Subcutaneous adipose tissue (tissue), 4 donors: Measurements from ENCODE around the gene NISCH. TPM values are rescaled to one million over a fixed set of nuclear protein-coding genes. Genes with fewer than 3 reads are reported as not detected.

ENCODE experiments used
- total RNA-seq, 4 donors: library from RNA; depleted of rRNA; stranded (reverse); fragments of >200 nt; gene quantifications; one replicate each; pipeline ENCODE4 v1.1.0, GENCODE V29; 2016
- TF ChIP-seq, protein P1 (sequence below): fragments of 450-650 bp; IDR thresholded peaks from one replicate; pipeline ENCODE4 v1.5.1; 2016; ENCODE audit warnings: low read depth, mild to moderate bottlenecking, control low read depth, antibody characterized with exemption, moderate library complexity

NISCH gene
- total RNA-seq, 4 donors from 2014 or later = 52.7 to 105 (median 71.5) TPM

DNA sequence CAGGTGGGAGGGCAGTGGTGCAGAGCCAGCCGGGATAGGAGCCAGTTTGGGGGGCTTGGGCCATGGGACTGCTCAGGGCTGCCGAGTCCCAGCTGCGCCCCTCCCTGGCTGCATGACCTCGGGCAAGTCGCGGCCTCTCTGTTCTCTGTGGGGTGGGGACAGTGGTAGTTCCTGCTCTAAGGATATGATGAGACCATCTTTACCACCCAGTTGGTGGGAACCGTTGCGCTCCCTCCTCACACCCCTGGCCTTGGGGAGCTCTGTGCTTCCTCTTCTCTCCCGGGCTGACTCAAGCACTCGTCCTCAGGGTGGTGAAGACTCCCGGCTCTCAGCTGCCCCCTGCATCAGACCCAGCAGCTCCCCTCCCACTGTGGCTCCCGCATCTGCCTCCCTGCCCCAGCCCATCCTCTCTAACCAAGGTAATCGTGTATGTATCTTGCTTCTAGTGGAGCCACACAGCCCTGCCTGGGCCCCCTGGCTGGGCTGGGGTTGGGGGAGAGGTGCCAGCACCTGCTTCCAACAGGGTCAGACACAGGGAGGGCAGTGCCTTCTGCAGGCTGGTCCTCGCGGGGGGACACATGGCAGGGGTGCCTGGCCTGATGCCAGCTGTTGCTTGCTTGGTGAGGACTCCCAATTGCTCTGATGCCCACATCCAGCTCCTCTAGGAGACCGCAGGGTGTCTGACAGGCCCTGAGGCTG is 24.6 kb downstream of the NISCH start:
- TF ChIP-seq, protein P1, sequence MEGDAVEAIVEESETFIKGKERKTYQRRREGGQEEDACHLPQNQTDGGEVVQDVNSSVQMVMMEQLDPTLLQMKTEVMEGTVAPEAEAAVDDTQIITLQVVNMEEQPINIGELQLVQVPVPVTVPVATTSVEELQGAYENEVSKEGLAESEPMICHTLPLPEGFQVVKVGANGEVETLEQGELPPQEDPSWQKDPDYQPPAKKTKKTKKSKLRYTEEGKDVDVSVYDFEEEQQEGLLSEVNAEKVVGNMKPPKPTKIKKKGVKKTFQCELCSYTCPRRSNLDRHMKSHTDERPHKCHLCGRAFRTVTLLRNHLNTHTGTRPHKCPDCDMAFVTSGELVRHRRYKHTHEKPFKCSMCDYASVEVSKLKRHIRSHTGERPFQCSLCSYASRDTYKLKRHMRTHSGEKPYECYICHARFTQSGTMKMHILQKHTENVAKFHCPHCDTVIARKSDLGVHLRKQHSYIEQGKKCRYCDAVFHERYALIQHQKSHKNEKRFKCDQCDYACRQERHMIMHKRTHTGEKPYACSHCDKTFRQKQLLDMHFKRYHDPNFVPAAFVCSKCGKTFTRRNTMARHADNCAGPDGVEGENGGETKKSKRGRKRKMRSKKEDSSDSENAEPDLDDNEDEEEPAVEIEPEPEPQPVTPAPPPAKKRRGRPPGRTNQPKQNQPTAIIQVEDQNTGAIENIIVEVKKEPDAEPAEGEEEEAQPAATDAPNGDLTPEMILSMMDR = no peak

DNA sequence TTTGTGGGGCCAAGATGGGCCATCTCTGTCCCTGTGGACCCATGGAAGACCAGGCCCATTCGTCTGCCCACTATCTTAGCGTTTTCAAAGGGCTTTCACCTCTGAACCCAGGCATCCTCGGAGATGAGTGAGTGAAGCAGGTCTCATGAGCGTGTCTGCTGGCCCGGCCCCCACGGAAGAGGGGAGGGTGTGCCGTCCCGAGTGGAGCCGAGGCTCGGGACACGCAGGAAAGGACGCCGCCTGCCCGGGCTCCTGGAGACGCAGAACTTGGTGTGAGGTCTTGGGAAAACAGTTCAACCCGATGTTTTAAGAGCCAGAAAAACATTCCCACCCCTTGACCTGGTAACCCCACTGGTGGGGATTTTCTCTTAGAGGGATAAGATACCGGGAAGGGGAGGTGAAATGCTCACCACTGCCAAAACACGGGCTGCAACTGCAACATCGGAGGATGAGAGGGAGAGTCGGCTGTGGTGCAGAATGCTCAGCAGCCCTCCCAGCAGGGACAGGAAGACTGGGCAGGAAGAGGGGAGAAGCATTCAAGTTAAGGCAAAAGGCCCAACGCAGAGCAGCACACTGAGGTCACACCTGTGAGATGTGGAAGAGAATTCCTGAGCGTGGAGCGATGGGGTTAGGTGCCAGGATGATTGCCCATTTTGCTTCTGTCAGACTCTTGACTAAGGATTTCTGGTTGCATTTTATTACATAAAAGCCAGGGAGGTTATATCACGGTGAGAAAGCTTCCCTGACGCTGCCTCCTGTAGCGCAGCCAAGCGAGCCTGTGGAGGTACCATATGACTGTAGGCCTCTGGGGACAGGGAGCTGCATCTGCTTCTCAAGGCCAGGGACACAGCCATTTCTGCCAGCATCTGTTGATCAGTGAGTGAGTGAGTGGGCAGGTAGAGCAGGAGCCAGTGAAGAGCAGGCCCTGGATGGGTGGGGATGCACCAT is 25.6 kb downstream of the NISCH start:
- TF ChIP-seq, protein P1 = no peak

DNA sequence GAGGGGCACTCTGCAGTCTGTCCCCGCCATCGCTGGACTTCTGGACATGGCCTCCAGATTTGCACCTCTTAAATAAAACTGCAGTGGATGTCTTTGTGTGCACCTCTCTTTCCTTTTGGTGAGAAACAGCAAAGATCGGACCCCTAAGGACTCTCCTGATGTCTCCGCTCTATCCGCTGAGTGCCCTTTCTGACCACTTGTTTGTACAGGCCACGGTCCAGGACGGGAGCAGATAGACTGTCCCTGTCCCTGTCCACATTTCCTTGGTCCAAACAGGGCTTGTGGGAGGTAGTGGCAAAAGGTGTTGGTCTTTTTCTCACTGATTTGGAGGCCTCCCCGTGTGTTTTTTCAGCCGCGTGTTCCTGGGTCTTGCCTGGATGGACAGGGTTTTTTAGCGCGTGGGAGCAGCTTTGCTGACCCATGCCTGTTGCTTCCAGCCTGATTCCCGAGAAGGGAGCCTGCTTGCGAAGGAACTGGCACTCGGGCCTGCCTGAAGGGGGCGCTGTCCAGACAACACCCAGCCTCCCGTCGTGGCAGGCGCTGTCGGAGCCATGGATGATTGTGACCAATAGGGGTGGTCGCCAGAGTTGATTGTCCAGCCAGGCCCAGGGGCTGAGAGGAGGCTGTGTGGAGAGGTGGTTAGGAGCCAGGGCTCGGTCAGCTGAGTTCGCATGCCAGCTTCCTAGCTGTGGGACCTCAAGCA is 26.6 kb downstream of the NISCH start:
- TF ChIP-seq, protein P1 = no peak

DNA sequence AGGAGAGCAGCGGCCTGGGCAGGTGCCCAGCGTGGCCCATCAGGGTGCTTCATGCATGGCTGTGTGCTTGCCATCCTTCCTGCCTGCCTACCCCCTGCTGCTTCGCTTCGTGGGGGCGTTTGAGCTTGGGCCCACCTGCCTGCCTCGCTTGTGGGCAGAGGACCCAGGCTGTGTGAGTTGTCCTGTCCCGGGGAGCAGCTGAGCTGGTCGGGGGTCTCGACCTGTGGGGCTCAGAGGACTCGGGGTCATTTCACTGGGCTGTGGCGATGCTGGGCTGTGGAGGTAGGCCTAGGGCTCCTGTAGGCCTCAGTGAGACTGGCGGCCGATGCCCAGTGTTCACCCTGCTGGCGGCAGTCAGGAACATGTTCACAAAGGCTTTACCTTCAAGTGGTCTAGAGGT is 27.7 kb downstream of the NISCH start:
- TF ChIP-seq, protein P1 = no peak

DNA sequence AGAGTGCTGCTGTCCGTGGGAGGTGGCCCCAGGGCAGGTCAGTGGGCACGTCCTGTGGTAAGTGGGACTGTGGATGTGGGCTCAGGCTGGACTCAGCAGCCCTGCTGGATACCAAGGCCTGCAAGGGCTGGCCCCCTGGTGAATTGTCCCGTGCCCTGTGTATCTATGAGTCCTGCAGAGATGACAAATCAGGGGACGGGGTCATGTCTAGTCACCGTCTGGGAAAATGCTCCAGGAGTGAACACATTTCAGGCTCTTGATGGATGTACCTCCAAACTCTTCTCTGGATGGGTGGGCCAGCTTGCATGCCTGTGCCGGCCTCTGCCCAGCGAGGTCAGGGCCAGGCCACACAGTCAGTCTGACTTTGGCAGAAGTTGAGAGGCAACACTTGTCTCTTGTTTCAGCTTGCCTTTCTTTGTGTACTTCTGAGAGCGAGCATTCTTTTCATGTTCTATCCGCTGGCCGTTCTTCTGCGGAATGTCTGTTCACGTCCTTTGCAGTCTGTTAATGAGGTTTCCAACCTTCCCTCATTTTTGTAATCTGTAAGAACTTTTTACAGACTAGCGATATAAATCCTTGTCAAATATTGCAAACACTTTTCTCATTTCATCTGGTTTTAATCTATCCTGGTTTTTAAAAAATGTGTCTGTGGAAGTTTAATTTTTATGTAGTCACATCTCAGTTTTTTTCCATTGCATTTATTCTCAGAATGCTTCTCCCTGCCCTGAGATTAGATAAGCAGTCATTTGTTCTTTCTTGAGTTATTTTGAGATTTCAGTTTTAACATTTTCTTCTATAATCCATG is 28.4 kb downstream of the NISCH start:
- TF ChIP-seq, protein P1 = no peak

DNA sequence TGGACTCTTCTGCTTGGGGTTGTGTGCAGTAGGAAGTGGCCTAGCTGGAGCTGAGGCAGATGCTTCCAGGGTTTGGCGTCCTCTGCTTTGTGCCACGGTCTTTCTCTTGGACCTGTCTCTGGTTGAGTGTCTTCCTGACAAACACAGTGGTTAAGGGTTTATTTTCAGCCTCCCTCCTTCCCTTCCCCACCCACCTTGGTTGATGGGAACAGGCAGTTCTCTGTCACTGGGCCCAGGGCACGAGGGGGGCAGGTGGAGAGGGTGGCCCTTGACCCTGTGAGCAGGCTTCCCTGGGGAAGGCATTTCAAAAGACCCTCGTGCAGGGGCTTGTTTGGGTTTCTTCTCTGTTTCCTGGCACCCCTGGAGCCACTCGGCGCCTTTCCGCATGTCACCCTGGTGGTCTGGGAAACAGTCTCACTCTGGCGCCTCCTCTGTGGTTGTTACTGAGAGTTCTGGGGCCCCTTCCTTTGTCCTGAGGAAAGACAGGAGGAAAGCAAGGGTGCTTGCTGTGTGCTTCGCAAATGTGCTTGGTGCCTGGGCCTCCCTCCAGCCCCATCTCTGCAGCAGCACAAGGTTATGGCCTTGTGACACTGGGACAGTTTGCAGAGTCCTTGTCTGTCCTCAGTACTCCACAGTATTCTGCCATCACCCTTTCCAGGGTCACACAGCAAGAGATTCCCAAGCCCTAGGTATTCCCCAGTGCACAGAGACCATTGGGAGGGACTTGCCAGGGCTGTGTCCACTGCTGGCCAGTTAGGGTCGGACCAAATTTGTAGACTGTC is 29.5 kb downstream of the NISCH start:
- TF ChIP-seq, protein P1 = no peak
